ENCODE results near the gene GJC1. TPM values are rescaled to one million over a fixed set of nuclear protein-coding genes. Genes with fewer than 3 reads are reported as not detected.

Gene GJC1
- total RNA-seq (10 to 100 TPM; 16.8 to 60.8 (median 24.9) TPM), polyA plus RNA-seq (10 to 100 TPM; 14.2 to 29.9 TPM)
- long read RNA-seq, donor 1, transcript GJC1-209 (3 exons, 1,837 nt) = major isoform, 11 of 18 reads
- long read RNA-seq, donor 1, partial matches to known transcripts = 2 of 18 reads
- long read RNA-seq, donor 1, other reads (novel, unspliced or antisense) = 5 of 18 reads
- long read RNA-seq, donor 2, full-length matches to known transcripts = 5 of 7 reads
- long read RNA-seq, donor 2, partial matches to known transcripts = 0 of 7 reads
- long read RNA-seq, donor 2, other reads (novel, unspliced or antisense) = 2 of 7 reads
- long read RNA-seq, donor 3, full-length matches to known transcripts = 39 of 53 reads
- long read RNA-seq, donor 3, partial matches to known transcripts = 1 of 53 reads
- long read RNA-seq, donor 3, other reads (novel, unspliced or antisense) = 13 of 53 reads

GRCh38 chr17:44829523-44830358 lies at the start of gene GJC1:
Gene GJC1, minus strand, starts transcription at chr17:44830287. Its CDS starts 24,470 bp downstream, at chr17:44805817.
- TF ChIP-seq CTCF (IDR thresholded peaks at IDR 0.05) = no peak
- TF ChIP-seq POLR2A (IDR thresholded peaks at IDR 0.05) = peak in 1 of 2 donors; percentile 26
- Histone ChIP-seq H3K9me3 (no peaks in the 10 kb centered on the region), H3K27me3 (peaks cover 0 to 68% (median 4%) of the 10 kb centered on the region in 9 donors), H3K4me1 (peaks cover 0 to 28% (median 10%) of the 10 kb centered on the region in 12 donors), H3K4me3 (peak within 1 kb of the TSS; percentile 63 to 91 (median 76)), H3K27ac (peak within 1 kb of the TSS; percentile 79 to 96 (median 90)), H3K36me3 (no peaks in the 10 kb centered on the region)
- intact Hi-C loops (cut with DNase I) = loop anchor here (2.0 to 5.0 kb wide), 7 partner anchors 35 to 52 kb away; no protein-coding TSS in a partner anchor
- ATAC-seq (peak in 3 of 4 donors; percentile 65 to 79 (median 71)), DNase-seq (peak; percentile 49 to 77 (median 69))
- WGBS, 4 donors = 0 to 1% (median 1%) methylated on average over 58 to 123 of the region's 123 CpGs

- TF ChIP-seq POLR2A (IDR thresholded peaks at IDR 0.05) = no peak
- TF ChIP-seq CTCF (IDR thresholded peaks at IDR 0.05) = no peak
- Histone ChIP-seq H3K4me1 (no peaks in the 10 kb centered on the region), H3K36me3 (peaks cover 0 to 99% (median 90%) of the 10 kb centered on the region in 9 donors), H3K4me3 (no peak overlapping the region), H3K9me3 (no peaks in the 10 kb centered on the region), H3K27me3 (no peaks in the 10 kb centered on the region), H3K27ac (no peak overlapping the region)
- WGBS, 4 donors = 86 to 99% (median 93%) methylated on average over 6 of the region's 6 CpGs
- intact Hi-C loops (cut with DNase I) = no loop called here
- DNase-seq = no peak
- no peak for ATAC-seq
These were observed 49.3 kb upstream of the GJC1 start for GRCh38 chr17:44879376-44879775.

- H3K27ac ChIP-seq = no peak overlapping the region
- H3K4me3 ChIP-seq = no peak overlapping the region
- no peak for DNase-seq
- TF ChIP-seq CTCF (IDR thresholded peaks at IDR 0.05) (peak; percentile 34 to 73 (median 60)), POLR2A (IDR thresholded peaks at IDR 0.05) (no peak)
- peaks cover 0 to 97% (median 88%) of the 10 kb centered on the region in 9 donors for H3K36me3 ChIP-seq
- ATAC-seq = no peak
- 48 to 54% (median 50%) methylated on average over 6 of the region's 6 CpGs for WGBS, 4 donors
- H3K4me1 ChIP-seq = no peaks in the 10 kb centered on the region
- intact Hi-C loops (cut with DNase I) = no loop called here
- H3K9me3 ChIP-seq = no peaks in the 10 kb centered on the region
- no peaks in the 10 kb centered on the region for H3K27me3 ChIP-seq
These were observed 48.6 kb upstream of the GJC1 start for GRCh38 chr17:44878627-44879221.
